Duodenal mucosa (tissue), 2 donors: ENCODE data around the gene TMOD4.

ENCODE experiments used
- H3K27ac ChIP-seq: one replicate; pipeline ENCODE4 v1.7.0; 2013; ENCODE audit warnings: low read depth, low read length
- H3K27me3 ChIP-seq, 2 donors: one replicate each; pipeline ENCODE4 v1.7.0; 2013; ENCODE audit warnings: low read length in 2 of 2, control low read depth in 1 of 2; ENCODE audit not compliant: insufficient read depth in 2 of 2, control insufficient read depth in 1 of 2
- H3K36me3 ChIP-seq, 2 donors: one replicate each; pipeline ENCODE4 v1.7.0; 2013; ENCODE audit warnings: low read length in 2 of 2, control low read depth in 1 of 2; ENCODE audit not compliant: insufficient read depth in 2 of 2, control insufficient read depth in 1 of 2
- H3K4me1 ChIP-seq, 2 donors: one replicate each; pipeline ENCODE4 v1.7.0; 2013; ENCODE audit warnings: low read length in 2 of 2, control low read depth in 1 of 2; ENCODE audit not compliant: insufficient read depth in 2 of 2, control insufficient read depth in 1 of 2
- H3K4me3 ChIP-seq, 2 donors: one replicate each; pipeline ENCODE4 v1.7.0; 2013; ENCODE audit warnings: low read length in 2 of 2, low read depth in 1 of 2
- H3K9ac ChIP-seq, 2 donors: one replicate each; pipeline ENCODE4 v1.7.0; 2013; ENCODE audit warnings: low read length in 2 of 2, low read depth in 1 of 2
- H3K9me3 ChIP-seq, 2 donors: one replicate each; pipeline ENCODE4 v1.7.0; 2013; ENCODE audit warnings: low read length in 2 of 2, control low read depth in 1 of 2; ENCODE audit not compliant: control insufficient read depth in 1 of 2

Gene TMOD4

DNA sequence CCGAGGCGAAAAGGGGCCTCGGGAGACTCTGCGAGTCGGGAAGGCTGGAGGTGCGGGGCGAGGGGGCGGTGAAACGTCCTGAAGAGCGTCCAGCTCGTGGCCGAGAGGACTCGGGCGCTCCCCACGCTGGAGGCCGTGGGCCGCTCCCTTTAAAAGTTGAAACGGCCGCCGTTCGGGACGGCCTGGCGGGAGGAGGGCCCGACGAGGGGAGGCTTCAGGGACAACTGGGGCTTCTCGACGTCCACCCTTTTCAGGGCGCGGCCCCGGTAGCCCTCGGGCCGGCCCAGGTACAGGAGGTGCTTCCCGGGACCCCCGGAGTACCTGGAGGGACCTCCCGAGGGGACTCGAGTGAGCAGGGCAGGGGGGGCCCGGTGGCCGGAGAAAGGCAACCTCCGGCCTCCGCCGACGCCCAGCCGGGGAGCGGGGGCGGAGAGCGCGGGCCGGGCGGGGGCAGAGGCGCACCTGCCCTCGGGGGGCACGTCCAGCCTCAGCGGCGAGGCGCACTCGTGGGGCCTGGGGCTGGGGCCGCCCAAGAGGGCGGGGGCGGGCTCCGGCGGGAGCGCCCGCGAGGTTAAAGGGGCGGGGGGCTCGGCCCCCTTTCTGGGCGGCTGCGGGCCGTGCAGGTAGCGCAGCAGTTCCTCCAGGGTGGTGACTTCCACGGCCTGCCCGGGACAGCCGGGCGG is 43.3 kb downstream of the TMOD4 start:
- Histone ChIP-seq H3K4me1 (peaks cover 7 to 14% of the 10 kb centered on the region in 2 donors), H3K27ac (no peak overlapping the region), H3K4me3 (peak overlapping the region in 1 of 2 donors; percentile 68), H3K9ac (no peak overlapping the region), H3K36me3 (peaks cover 0 to 6% of the 10 kb centered on the region in 2 donors), H3K27me3 (no peaks in the 10 kb centered on the region), H3K9me3 (no peaks in the 10 kb centered on the region)

- Histone ChIP-seq H3K27me3 (no peaks in the 10 kb centered on the region), H3K9me3 (no peaks in the 10 kb centered on the region), H3K9ac (peak overlapping the region; percentile 36 to 38), H3K4me3 (peak overlapping the region; percentile 68 to 69), H3K27ac (no peak overlapping the region), H3K4me1 (peaks cover 7 to 14% of the 10 kb centered on the region in 2 donors), H3K36me3 (peaks cover 0 to 4% of the 10 kb centered on the region in 2 donors)
Measured at GRCh38 chr1:151131701-151132334, 44.0 kb downstream of the TMOD4 start.

- no peaks in the 10 kb centered on the region for H3K36me3 ChIP-seq
- peak overlapping the region; percentile 68 to 69 for H3K4me3 ChIP-seq
- no peaks in the 10 kb centered on the region for H3K9me3 ChIP-seq
- peak overlapping the region; percentile 36 to 60 for H3K9ac ChIP-seq
- H3K4me1 ChIP-seq: peaks cover 7 to 14% of the 10 kb centered on the region in 2 donors
- no peaks in the 10 kb centered on the region for H3K27me3 ChIP-seq
- no peak overlapping the region for H3K27ac ChIP-seq
Measured at GRCh38 chr1:151130987-151131586, 44.7 kb downstream of the TMOD4 start.

GRCh38 chr1:151128800-151129199 is 47.0 kb downstream of the TMOD4 start:
- Histone ChIP-seq H3K4me1 (peaks cover 7 to 14% of the 10 kb centered on the region in 2 donors), H3K36me3 (no peaks in the 10 kb centered on the region), H3K4me3 (no peak overlapping the region)

DNA sequence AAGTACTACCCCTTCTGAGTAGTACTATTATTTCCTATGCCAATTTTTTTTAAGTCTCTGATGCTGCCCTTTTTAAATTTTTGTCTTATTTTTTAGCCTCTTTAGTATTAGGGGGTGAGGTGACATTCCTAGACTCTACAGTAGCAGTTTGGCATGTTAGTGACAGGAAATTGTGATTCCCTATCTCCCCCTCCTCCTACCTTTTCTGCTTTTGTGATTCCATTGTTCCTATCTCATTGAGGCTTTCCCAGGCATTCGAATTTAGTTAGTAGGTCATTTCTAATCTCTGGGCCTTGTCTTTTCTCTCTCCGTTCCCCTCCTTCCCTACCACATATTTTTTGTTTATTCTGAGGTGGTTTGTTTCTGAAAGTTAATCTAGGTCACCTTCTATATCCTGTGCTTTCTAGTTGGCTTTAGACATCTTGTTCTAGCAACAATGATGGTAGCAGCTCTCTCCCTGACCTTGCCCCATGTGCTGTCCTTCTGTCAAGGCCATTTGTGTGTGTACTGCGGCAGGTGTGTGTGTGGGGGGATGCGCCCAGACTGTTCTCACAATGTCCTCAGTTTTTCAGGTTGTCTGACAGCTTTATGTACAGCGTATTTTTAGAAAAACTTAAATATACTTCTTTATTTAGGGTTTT is 50.9 kb downstream of the TMOD4 start:
- Histone ChIP-seq H3K4me1 (no peaks in the 10 kb centered on the region), H3K9ac (no peak overlapping the region), H3K27me3 (no peaks in the 10 kb centered on the region), H3K27ac (no peak overlapping the region), H3K36me3 (no peaks in the 10 kb centered on the region), H3K9me3 (no peaks in the 10 kb centered on the region), H3K4me3 (no peak overlapping the region)

More at GRCh38 chr1:151128800-151129199, 47.0 kb downstream of the TMOD4 start:
- Histone ChIP-seq H3K27me3 (no peaks in the 10 kb centered on the region), H3K9me3 (no peaks in the 10 kb centered on the region), H3K27ac (no peak overlapping the region), H3K9ac (no peak overlapping the region)
